CD4-positive, alpha-beta T cell (primary cell): ENCODE results near the gene CD37. TPM values are rescaled to one million over a fixed set of nuclear protein-coding genes. Genes with fewer than 3 reads are reported as not detected.

Experiments
- ATAC-seq: fragments of 200-7000 bp; cut with Tn5 transposase; one replicate; pipeline ENCODE4 v1.10.0; 2022; ENCODE audit warnings: mild to moderate bottlenecking; ENCODE audit not compliant: poor library complexity
- CTCF ChIA-PET: fragments of 350-600 bp; sonication (Branson Sonifier 250); formaldehyde crosslinking; loops from one replicate; lab custom pipeline; 2021; ENCODE audit warnings: antibody characterized with exemption, inconsistent platforms; lab: Charles Lee
- POLR2A ChIA-PET: fragments of 350-600 bp; sonication (Branson Sonifier 250); formaldehyde crosslinking; loops from one replicate; lab custom pipeline; 2021; ENCODE audit warnings: antibody characterized with exemption, inconsistent platforms; lab: Charles Lee
- DNase-seq, 14 experiments: peaks; one replicate each; pipeline ENCODE4 v3.0.0-alpha.2; 2013 to 2020; ENCODE audit warnings: mixed read lengths in 2 of 14
- H3K27ac ChIP-seq, 2 donors: one replicate each; pipeline versions ENCODE4 v1.5.1 to v1.7.0; 2013; ENCODE audit warnings: low read length in 2 of 2, low read depth in 1 of 2, mild to moderate bottlenecking in 1 of 2
- H3K27me3 ChIP-seq, 2 experiments: 1 replicate in 1 of 2; 2 replicates in 1 of 2; pipeline versions ENCODE4 v1.6.1 to v1.7.0; 2013; ENCODE audit warnings: low read length in 2 of 2, control low read depth in 1 of 2, mild to moderate bottlenecking in 1 of 2, moderate library complexity in 1 of 2; ENCODE audit not compliant: insufficient read depth in 2 of 2, control insufficient read depth in 1 of 2
- H3K36me3 ChIP-seq: one replicate; pipeline ENCODE4 v1.6.1; 2013; ENCODE audit warnings: low read length, control low read depth; ENCODE audit not compliant: insufficient read depth
- H3K4me1 ChIP-seq: one replicate; pipeline ENCODE4 v1.6.1; 2013; ENCODE audit warnings: low read length, control low read depth; ENCODE audit not compliant: insufficient read depth
- H3K4me3 ChIP-seq: one replicate; pipeline ENCODE4 v1.5.1; 2013; ENCODE audit warnings: mild to moderate bottlenecking, low read length, moderate library complexity
- H3K9me3 ChIP-seq, 2 experiments: 1 replicate in 1 of 2; 2 replicates in 1 of 2; pipeline versions ENCODE4 v1.6.1 to v1.7.0; 2013; ENCODE audit warnings: low read length in 2 of 2, mild to moderate bottlenecking in 2 of 2, control low read depth in 1 of 2, moderate library complexity in 1 of 2; ENCODE audit not compliant: control insufficient read depth in 1 of 2, insufficient read depth in 1 of 2
- H3K27ac Mint-ChIP-seq: one replicate; pipeline ENCODE4 v1.8.0; 2020; ENCODE audit warnings: mixed read lengths
- H3K27me3 Mint-ChIP-seq: one replicate; pipeline ENCODE4 v1.8.0; 2021; ENCODE audit warnings: mixed read lengths
- H3K36me3 Mint-ChIP-seq: one replicate; pipeline ENCODE4 v1.8.0; 2021; ENCODE audit warnings: low read depth, mixed read lengths
- H3K4me1 Mint-ChIP-seq: one replicate; pipeline ENCODE4 v1.8.0; 2021; ENCODE audit warnings: low read depth, mixed read lengths
- H3K4me3 Mint-ChIP-seq: one replicate; pipeline ENCODE4 v1.8.0; 2020; ENCODE audit warnings: mild to moderate bottlenecking, mixed read lengths
- H3K9me3 Mint-ChIP-seq: one replicate; pipeline ENCODE4 v1.8.0; 2020; ENCODE audit warnings: mixed read lengths
- CTCF ChIP-seq: fragments of 200-600 bp; IDR thresholded peaks from one replicate; pipeline ENCODE4 v1.8.0; 2022; ENCODE audit warnings: antibody characterized with exemption, mild to moderate bottlenecking
- intact Hi-C, 2 experiments: fragments of 100-400 bp; cut with DNase I in 1 of 2; cut with micrococcal nuclease in 1 of 2; formaldehyde crosslinking; loops; one replicate each; pipeline versions ENCODE4 v1.15.1 to v1.9.0; 2023 to 2025; cut with DNase I, micrococcal nuclease
- total RNA-seq, 174 experiments: library from RNA in 2 of 174; stranded (reverse) in 2 of 174; gene quantifications; one replicate each; pipeline ENCODE4 v1.2.3 and lab custom pipeline; 2021 to 2026

CD37 gene
- total RNA-seq, 2 experiments from 2014 or later: 329 to 350 TPM

GRCh38 chr19:49290517-49290916 lies 44.7 kb upstream of the CD37 start:
- CTCF ChIA-PET: no interaction called here

GRCh38 chr19:49294401-49294800 lies 40.8 kb upstream of the CD37 start:
- peaks cover 2% of the 10 kb centered on the region for H3K36me3 ChIP-seq
- intact Hi-C loops: no loop called here
- no peak for TF ChIP-seq CTCF
- H3K9me3 ChIP-seq: no peaks in the 10 kb centered on the region
- Mint-ChIP-seq H3K36me3 (no peaks in the 10 kb centered on the region), H3K4me3 (no peak overlapping the region), H3K9me3 (no peaks in the 10 kb centered on the region), H3K4me1 (no peaks in the 10 kb centered on the region), H3K27ac (no peak overlapping the region), H3K27me3 (no peaks in the 10 kb centered on the region)
- H3K27ac ChIP-seq: no peak overlapping the region
- H3K27me3 ChIP-seq: no peaks in the 10 kb centered on the region
- POLR2A ChIA-PET: no interaction called here
- ATAC-seq: no peak
- H3K4me3 ChIP-seq: no peak overlapping the region
- CTCF ChIA-PET: no interaction called here
- DNase-seq: no peak
- no peaks in the 10 kb centered on the region for H3K4me1 ChIP-seq

More at GRCh38 chr19:49290517-49290916, 44.7 kb upstream of the CD37 start:
- H3K36me3 ChIP-seq: peaks cover 2% of the 10 kb centered on the region
- ATAC-seq: no peak
- H3K27ac ChIP-seq: no peak overlapping the region
- no peak for DNase-seq
- Mint-ChIP-seq H3K36me3 (no peaks in the 10 kb centered on the region), H3K9me3 (no peaks in the 10 kb centered on the region), H3K27me3 (no peaks in the 10 kb centered on the region), H3K27ac (no peak overlapping the region), H3K4me1 (no peaks in the 10 kb centered on the region), H3K4me3 (no peak overlapping the region)
- H3K4me3 ChIP-seq: no peak overlapping the region
- no peak for TF ChIP-seq CTCF
- no peaks in the 10 kb centered on the region for H3K27me3 ChIP-seq
- H3K4me1 ChIP-seq: no peaks in the 10 kb centered on the region
- no peaks in the 10 kb centered on the region for H3K9me3 ChIP-seq
- intact Hi-C loops: no loop called here
- POLR2A ChIA-PET: no interaction called here

- Histone ChIP-seq H3K4me3 (no peak overlapping the region), H3K4me1 (no peaks in the 10 kb centered on the region), H3K27me3 (no peaks in the 10 kb centered on the region), H3K27ac (no peak overlapping the region), H3K9me3 (no peaks in the 10 kb centered on the region), H3K36me3 (peaks cover 2% of the 10 kb centered on the region)
- H3K9me3 Mint-ChIP-seq: no peaks in the 10 kb centered on the region
- H3K4me1 Mint-ChIP-seq: peaks cover 2% of the 10 kb centered on the region
- POLR2A ChIA-PET: no interaction called here
- H3K27me3 Mint-ChIP-seq: no peaks in the 10 kb centered on the region
- no peak overlapping the region for H3K4me3 Mint-ChIP-seq
- no peak for ATAC-seq
- intact Hi-C loops: no loop called here
- DNase-seq: no peak
- CTCF ChIA-PET: no interaction called here
- H3K27ac Mint-ChIP-seq: no peak overlapping the region
- no peaks in the 10 kb centered on the region for H3K36me3 Mint-ChIP-seq
- no peak for TF ChIP-seq CTCF
These were observed 39.9 kb upstream of the CD37 start for GRCh38 chr19:49295208-49295880.
